NCI-H2196 treated with DMSO at 0.1 percent for 48 hours (cell line): ENCODE results near the gene SLC8A2.
"Not testable (repeated sequence)": the region's sequence is repeated elsewhere in the genome, so short reads cannot be mapped to it uniquely, and the experiment has no call there.

Experiments
- DNase-seq: peaks from one replicate; lab custom pipeline; 2025; ENCODE audit not compliant: unreplicated experiment; lab: John Stamatoyannopoulos, UW

SLC8A2 gene

DNA sequence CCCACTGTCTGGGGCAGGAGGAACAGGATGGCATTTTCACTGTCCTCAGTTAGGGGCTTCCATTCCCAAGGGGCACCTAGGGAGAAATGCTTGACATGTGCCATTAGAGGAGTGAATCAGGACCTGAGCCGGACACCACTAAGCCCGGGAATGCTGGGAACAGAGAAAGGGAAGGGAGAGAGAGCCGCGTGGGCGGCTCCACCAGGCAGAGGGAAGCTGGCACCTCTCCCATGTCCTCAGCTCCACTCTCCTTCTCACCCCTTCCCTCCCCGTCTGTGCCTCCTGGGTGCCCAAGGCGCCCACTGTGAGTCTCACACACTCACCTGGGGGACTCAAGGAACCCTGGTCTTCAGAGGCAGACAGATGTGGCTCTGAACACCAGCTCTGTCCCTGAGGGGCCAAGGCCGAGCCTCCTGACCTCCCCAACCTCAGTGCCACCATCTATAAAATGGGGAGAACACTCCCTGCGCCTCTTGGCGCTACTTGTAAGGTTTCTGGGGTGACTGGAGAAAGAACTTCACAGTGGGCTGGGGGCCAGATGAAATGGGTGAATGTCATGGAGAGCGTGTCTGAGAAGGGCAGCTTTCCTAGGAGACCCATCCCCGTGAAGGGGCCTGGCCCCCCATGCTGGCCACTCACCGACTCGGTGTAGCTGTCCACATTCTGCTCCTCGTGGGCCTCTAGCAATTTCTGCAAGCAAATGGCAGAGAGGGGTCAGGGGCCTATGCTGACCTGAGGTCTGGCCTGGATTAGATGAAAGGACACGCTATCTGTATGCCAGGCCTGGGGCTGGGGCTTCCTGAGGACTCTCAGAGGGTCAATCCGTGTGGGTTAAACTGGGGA, 17.6 kb upstream of the SLC8A2 start:
- no peak for DNase-seq

DNA sequence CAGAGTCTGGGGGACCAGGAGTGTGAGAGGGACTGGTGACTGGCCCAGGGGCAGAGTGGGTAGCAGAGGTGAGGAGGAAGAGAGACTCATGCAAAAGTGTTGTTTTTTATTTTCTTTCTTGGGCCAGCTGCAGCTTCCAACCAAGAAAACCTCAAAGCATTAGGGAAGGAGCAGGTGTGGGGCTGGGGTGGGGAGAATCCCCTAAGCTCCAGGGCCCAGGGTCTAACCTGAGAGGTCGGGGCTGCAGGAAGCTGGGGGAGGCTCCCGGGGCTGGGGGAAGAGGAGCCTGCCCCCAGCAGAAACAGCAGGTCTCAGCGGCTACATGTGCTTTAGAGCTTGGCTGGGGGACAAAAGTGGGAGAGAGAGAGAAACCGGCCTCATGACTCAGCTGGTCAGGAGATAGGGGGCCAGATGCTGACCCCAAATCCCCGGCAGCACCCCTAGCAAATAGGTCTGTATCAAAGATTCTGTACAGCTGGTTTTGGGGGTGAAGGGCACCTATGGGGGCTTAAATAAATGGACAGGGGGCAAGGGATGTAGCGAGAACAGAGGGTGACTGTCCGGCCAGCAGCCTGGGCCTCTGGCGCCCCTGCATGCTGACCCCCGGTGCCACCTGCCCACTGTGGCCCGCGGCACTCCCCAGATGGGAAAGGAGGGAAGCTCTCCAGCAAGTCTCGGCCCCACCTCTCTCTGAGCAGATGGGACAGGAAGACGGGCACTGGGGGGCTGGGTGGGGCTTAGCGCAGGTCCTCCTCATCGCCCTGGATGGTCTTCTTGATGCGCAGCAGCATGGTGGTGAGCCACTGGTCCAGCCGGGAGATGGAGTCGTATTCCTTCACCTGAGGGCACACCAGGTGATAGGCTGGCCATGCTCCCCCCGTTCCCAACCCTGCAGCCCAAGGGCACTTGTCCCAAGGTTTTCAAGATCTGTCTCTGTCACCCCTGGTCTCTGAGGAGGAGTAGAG, 16.1 kb upstream of the SLC8A2 start:
- no peak for DNase-seq

DNA sequence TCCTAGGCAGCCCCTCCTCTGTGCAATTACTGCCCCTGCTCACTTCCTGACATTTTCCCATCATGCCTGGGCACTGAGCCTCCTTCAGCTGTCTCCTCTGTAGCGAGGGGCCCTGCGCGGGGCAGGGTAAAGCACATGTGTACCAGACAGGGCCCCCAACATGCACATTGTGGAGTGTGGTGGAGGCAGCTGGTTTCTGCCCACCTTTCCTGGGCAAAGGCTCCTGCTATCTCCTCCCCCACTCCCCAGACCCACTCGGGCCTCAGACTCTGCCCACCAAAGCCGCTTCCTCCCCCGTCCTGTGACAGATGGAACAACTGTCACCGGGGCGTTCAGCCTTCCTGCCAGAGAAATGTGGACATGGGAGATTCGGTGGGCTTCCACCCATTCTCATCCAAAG, 15.2 kb upstream of the SLC8A2 start:
- DNase-seq: no peak

DNA sequence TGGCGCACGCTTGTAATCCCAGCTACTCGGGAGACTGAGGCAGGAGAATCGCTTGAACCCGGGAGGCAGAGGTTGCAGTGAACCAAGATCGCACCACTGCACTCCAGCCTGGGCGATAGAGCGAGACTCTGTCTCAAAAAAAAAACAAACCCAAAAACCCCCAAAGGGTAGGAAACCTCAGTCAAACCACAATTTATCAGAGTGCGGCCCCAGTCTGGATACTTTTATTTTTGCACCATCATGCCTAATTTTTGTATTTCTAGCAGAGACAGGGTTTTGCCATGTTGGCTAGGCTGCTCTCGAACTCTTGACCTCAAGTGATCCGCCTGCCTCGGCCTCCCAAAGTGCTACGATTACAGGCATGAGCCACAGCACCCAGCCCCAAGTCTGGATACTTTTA, 14.5 kb upstream of the SLC8A2 start:
- not testable (repeated sequence) for DNase-seq

DNA sequence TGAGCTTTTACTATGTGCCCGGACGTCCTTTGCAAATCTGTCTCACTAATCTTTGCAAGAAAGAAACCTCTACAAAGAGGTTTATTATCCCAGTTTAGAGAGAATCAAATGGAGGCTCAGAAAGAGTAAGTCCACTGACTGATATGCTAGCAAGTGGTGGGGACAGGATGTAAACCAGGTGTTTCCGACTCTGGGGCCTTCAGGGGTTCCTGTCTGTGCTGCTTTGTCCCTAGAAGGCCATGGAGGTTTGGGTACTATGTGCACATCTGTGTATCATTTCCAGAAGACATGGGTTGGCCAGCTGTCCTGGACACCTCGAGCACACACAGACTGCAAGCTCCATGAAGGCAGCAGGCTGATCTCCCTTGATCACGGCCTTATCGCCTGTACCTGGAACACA, 13.5 kb upstream of the SLC8A2 start:
- no peak for DNase-seq

DNA sequence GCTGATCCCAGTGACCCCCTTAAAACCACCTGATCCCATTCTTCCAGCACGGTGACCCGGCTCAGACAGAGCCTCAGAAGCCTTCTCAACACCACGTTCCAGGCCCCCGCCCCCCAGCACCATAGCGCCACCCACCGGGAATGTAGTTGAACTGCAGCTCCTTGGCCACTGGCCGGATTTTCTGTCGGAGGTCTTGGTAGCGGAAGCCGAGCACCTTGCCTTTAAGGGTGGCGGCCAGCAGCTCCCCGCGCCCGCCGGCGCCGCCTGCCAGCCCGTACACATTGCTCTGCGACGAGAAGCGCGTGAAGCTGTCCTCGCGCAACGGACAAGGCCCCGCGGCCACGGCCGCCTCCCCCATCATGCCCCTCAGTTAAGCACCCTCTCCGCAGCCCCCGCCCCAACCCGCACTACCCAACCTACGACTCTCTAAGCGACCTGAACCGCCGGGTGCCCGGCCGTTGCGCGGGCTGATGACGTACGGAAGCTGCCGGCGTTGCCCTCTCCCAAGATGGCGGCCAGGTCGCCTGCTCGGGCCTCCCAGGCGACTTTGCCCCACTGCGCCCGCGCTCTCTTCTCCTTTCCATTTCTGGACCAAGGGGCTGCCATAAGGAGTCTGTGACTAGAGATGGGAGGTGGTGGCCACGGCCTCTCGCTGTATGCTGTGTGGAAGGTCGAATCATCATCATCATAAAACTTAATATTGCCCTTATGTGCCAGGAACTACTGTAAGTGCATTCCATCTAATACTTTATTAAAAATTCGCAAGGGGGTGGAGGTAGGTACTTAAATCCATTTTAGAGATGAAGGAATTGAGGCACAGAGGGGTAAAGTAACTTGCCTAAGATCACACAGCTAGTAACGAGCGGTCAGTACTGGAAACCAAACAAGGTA, 12.4 kb upstream of the SLC8A2 start, which contains the start of gene KPTN:
TSS of gene KPTN (minus strand) at position 420 of the 891 bp plus-strand sequence. CDS start at position 361, 59 bp downstream.
- DNase-seq: peak; percentile 90

DNA sequence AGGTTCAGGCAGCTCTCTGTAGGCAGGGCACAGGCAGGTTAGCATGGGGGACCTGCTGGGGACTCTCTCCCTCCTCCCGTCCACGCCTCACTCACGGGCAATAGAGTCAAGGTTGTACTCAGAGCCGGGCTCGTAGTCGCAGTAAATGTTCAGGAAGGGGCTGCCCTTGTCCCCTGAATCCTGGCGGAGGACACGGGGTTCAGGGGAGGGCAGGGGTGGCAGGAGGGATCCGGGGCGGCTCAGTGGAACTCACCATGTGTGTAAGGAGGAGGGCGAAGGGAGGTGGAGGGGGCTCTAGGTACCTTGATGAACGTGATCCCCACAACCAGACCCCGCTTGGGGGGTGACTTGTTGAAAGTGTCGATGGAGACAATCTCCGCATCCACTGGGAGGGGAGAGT, 11.5 kb upstream of the SLC8A2 start:
- DNase-seq: no peak

DNA sequence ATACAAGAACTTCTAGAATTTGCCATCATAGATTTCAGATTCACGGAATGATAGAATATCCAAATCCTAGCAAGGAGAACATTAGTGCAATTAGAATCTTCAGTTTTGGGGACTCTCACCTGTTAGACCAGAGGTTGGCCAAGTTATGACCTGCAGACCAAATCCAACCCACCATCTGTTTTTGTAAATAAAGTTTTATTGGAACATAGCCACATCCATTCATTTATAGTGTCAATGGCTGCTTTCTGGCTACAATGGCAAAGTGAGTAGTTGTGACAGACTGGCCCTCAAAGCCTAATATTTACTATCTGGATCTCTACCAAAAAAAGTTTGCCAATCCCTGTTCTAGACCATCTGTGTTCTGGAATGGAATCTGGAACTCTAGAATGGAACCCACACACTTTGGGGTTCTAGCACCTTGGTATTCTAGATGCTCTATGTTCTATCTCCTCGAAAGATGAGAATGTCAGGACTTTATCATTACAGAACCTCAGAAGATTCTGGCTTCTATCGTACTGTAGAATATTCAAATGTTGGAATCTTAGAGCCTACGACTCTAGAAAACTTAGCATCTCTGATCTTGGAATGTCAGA, 9.9 kb upstream of the SLC8A2 start:
- no peak for DNase-seq

DNA sequence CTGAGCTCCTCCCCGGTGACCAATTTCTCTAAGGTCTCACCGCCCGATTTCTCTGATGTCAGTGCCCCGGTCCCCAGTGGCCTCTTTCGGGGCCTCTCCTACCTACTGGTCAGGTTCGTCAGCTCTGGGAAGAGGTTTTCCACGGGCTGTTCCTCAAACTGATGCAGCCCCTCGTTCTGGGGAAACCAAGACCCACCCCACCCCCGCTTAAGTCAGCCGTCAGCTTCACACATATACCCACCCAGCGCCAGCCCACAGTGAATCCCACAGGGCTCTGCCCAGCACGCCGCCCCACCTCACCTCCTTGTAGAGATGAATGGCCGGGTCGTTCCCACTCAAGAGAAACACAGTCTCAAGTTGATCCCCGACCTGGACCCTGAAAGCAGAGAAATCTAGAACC, 9.0 kb upstream of the SLC8A2 start:
- no peak for DNase-seq

DNA sequence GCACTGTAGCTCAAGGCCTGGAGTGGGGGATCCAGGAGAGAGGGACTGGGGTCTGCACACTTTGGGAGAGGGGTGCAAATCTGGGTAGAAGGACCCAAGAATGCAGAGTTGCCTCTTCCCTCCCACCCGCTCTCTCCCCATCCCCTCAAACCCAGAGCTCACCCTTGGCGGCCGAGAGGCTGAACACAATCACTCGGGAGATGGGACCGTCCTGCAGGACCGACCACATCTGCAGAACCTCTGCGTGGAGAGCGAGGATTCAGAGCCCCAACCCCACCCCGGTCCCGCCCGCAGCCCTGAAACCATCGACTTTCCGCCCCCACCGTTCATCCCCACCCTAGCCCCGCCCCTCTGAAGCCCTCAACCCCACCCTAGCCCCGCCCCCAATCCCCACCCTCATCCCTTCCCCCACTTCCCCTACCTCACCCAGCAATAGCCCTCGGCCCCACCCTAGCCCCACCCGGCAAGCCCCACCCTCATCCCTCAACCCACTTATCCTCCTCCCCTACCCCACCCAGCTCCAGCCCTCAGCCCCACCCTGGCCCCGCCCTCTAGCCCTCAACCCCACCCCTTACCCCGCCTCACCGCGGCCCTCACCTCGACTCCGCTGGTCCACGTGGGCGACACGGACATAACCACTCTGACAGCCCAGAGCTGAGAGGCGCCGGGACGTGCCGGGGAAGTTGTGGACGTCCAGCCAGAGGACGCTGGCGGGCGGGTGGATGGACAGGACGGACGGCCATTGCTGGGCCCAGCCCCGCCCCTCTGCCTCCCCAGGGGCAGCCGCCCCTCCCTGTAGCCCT, 8.2 kb upstream of the SLC8A2 start:
- no peak for DNase-seq

DNA sequence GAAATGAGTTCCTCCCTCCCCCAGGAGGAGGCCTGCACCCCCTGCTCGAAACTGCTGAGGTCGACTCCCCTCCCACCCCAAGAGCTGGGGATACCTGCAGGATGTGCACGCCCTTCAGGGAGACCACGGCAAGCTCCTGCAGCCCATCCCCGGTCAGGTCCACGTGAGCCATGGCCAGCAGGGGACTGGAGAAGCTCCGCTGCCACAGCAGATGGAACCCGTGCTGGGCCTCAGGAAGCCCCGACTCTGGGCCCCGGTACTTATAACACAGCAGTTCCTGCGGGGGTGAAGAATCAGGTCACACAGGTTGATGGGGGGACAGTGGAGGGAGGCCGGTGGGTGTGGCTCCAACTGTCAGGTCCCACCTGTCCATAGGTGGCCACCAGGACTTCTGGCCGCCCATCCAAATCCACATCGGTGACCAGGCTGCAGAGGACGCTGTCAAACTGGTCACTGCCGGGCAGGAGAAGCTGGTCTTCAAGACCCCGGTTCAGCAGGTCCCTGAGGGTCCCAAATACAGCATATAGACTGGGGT, 4.8 kb upstream of the SLC8A2 start:
- no peak for DNase-seq

DNA sequence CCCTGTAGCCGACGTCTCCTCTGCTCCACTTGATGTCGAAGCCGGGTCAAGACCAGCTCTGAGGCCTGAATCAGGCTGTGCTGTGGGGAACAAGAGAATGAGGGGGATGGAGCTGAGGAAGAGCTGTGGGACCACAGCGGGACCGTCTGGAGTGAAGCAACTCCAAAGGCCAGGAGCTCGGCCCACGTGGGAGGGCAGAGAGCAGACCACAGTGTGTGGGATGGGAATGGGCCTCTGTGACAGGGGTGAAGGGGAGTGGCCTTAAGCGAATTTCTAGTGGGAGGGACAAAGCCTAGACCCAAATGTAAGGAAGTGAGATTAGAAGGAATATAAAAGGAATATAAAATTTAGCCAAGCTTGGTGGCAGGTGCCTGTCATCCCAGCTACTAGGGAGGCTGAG, 3.8 kb upstream of the SLC8A2 start:
- no peak for DNase-seq

DNA sequence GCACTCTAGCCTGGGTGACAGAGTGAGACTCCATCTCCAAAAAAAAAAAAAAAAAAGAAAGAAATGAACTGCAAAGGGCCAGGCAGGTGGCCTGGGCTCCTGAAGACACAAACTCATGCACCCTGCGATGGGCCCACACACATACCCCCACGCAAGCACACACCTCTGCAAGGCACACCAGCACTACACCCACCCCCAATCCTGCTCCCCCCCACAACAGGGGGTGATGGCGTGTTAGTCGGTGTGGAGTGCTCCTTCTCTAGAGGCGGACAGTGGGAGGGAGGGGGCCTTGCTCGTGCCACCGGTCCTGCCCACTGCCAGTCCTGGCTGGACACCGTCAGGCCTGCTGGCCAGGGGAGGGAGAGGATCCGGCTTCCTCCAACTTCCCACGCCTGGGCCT, 1.6 kb upstream of the SLC8A2 start:
- no peak for DNase-seq

DNA sequence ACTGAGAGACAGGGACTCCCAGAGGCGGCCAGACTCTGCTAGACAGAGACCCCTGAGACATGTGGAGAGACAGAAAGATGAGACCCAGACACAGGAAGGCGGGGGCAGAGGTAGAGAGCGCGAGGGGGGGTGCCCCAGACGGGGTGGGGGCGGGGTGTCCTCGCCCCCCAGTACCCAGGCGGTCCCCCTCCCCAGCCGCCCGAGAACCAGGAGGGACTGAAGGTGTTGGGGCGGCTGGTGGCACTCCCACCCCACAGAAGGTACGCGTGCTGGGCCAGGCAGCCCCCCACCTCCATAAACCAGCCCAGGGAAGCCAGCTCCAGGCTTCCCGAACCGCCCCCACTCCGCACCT, 336 bp downstream of the SLC8A2 start:
- no peak for DNase-seq

DNA sequence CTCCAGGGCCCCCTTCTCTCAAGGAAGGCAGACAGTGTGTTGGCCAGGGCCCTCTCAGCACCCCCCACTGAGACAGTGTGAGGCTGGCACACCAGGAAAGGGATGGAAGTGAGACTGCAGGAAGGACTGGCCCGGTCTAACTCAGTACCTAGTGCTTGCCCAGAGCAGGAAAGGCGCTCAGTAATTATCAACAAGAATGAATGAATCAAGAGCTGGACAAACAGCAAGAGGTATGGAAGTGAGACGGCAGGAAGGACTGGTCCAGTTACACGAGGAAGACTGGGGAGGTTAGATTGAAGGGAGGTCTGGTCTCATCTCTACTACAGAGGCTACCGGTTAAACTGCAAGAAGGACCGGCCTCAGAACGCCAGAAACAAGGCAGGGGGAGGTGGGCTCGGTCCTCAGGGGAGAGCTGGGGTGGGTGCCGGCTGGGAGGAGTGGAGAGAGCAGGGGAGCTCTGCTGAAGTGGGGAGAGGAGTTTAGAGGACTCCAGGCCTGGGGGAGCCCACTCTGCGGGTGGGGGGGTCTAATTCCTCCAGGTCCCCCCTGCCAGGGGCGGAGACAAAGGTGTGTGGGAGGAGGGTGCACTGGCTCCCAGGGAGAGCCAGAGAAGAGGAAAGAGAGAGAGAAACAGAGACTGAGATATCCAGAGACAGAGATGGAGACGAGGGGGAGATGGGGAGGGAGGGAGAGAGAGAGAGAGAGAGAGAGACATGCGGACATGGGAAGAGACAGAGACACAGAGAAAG, 1.1 kb downstream of the SLC8A2 start:
- DNase-seq: no peak

DNA sequence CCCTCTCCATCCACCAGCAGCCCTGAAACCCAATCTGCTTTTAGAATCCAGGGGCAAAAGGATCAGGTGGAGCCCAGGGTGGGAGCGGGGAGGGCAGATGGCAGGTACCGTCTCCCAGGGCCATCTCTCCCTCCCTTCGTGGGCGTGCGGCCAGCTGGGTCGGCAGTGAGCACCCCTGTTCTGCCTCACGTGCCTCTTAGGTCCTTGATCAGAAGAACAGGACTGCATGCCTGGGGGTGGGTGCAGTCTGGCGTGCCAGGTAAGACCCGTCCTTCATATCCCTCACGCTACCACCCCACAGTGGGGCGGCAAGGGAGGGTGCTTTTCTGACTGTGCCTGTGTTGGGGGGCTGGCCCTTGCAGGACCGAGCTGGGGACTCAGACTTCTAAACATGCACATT, 2.0 kb downstream of the SLC8A2 start:
- no peak for DNase-seq

DNA sequence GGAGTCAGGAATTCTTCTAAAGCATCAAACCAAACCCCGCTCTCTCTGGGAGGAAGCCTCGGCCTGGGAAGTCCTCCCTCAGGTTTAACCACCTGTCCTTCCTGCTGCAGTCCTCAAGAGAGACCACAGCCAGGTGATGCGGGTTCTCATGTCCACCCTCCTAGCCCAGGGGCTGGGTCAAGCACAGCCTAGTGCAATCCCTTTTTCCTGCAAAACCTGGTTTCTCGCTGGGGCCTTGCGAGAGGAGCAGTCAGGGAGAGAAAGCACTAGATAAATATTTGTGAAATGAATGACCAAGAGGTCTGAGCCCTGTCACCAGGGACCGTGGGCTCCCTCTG, 2.4 kb downstream of the SLC8A2 start:
- no peak for DNase-seq

DNA sequence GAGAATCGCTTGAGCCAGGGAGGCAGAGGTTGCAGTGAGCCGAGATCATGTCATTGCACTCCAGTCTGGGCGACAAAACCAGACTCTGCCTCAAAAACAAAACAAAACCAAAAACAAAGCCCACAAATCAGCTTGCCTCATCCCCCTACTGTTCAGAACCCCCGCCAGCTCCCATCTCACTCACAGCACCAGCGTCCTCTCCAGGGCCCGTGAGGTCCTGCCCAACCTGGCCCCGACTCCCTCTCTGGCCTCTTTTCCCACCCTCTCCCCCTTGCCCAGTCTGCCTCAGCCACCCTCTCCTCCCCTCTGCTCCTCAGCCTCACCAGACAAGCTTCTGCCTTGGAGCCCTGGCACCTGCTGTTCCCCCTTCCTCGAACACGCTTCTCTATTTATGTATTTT, 3.8 kb downstream of the SLC8A2 start:
- DNase-seq: no peak

DNA sequence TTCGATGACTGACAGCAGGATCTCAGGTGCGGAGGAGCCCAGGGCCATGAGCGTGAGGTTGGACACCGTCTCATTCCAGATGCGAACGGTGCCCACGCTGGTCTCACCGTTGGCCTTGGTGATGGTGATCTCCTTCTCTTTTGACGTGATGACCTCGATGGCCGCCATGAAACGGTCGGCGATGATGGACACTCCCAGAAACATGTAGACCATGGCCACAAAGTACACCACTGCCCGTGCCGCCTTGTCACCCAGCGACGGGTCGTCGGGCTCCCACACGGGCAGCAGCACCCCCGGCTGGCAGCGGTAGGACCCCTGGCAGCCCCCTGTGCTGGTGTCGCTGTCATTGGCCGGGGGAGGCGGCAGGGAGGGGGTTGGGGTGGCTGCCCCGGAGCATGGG, 5.7 kb downstream of the SLC8A2 start:
- no peak for DNase-seq
